Pancreas (tissue), 10 donors: Measurements from ENCODE around the gene PDK2. TPM values are rescaled to one million over a fixed set of nuclear protein-coding genes. Genes with fewer than 3 reads are reported as not detected.

Experiments
- ATAC-seq, 4 donors: fragments of 200-7000 bp; cut with Tn5 transposase; one replicate each; pipeline versions ENCODE4 v1.8.0 to v1.9.1; 2020; ENCODE audit warnings: mild to moderate bottlenecking in 4 of 4, moderate library complexity in 4 of 4
- DNase-seq, 6 donors: peaks; one replicate each; pipeline ENCODE4 v3.0.0-alpha.2; 2020
- FAIRE-seq: peaks from 2 replicates; lab custom pipeline; 2012; peaks lifted over from hg19 to GRCh38; lab: Jason Lieb, UNC
- H3K27ac ChIP-seq, 4 donors: fragments of 200-600 bp; sonication (generic); 1 replicate in 3 of 4; 2 replicates in 1 of 4; pipeline versions ENCODE4 v1.5.0 to v1.8.0; 2020
- H3K27me3 ChIP-seq, 4 donors: fragments of 200-600 bp; one replicate each; pipeline ENCODE4 v1.8.0; 2021
- H3K36me3 ChIP-seq, 3 donors: fragments of 200-600 bp; sonication (generic) in 1 of 3; one replicate each; pipeline versions ENCODE4 v1.5.0 to v1.8.0; 2020 to 2021
- H3K4me1 ChIP-seq, 3 donors: fragments of 200-600 bp; one replicate each; pipeline ENCODE4 v1.8.0; 2021
- H3K4me3 ChIP-seq, 4 donors: fragments of 200-600 bp; sonication (generic) in 2 of 4; one replicate each; pipeline versions ENCODE4 v1.5.0 to v1.8.0; 2020 to 2021
- H3K9me3 ChIP-seq, 4 donors: fragments of 200-600 bp; one replicate each; pipeline ENCODE4 v1.8.0; 2021
- WGBS, 2 donors: extraction: QIAGEN DNeasy Blood & Tissue Kit; methylation state at CpG; one replicate each; pipeline ENCODE4 v1.1.7; 2013; 5-methylcytosine and 5-hydroxymethylcytosine counted together
- intact Hi-C, 3 donors: fragments of 100-400 bp; cut with DNase I; formaldehyde crosslinking; loops; one replicate each; pipeline versions ENCODE4 v1.11.1 to v1.14.2; 2022
- polyA plus RNA-seq, 2 donors: library from polyadenylated mRNA; stranded (reverse); fragments of 200-250 nt; gene quantifications; one replicate each; pipeline ENCODE4 v1.2.3, GENCODE V29; 2013
- total RNA-seq, 6 donors: library from RNA; stranded (reverse); fragmentation: NEBNext Ultra II Directional in 4 of 6; extraction: Animal tissue kit (Norgen Biotek cat#: 25700) in 4 of 6; gene quantifications; one replicate each; pipeline versions ENCODE4 v1.2.1 to v1.2.4, GENCODE V29; 2021 to 2023
- TF ChIP-seq, protein P1 (sequence below), 4 donors: fragments of 200-600 bp; sonication (generic) in 3 of 4; IDR thresholded peaks; one replicate each; pipeline versions ENCODE4 v1.5.0 to v1.8.0; 2021; ENCODE audit warnings: antibody characterized with exemption in 4 of 4
- donor health status: healthy with polysubstance abuse.
- donor health status: DM: no; HTN: no; CAD: no; lungs with moderate emphysema.
- donor health status: DM: no; HTN: no; CAD: no.
- donor health status: control.
- donor health status: control.
- donor health status: Bipolar disorder and iron deficiency.
- donor health status: DM: yes; HTN: yes; CAD: no.
- donor health status: DM: no; HTN: no; CAD: no.
- donor health status: DM: no; HTN: no; CAD: no.
- donor health status: DM: yes; HTN: yes; CAD: no.

Gene PDK2
- total and polyA plus RNA-seq, 8 donors: 15.3 to 50.0 (median 29.1) TPM

DNA sequence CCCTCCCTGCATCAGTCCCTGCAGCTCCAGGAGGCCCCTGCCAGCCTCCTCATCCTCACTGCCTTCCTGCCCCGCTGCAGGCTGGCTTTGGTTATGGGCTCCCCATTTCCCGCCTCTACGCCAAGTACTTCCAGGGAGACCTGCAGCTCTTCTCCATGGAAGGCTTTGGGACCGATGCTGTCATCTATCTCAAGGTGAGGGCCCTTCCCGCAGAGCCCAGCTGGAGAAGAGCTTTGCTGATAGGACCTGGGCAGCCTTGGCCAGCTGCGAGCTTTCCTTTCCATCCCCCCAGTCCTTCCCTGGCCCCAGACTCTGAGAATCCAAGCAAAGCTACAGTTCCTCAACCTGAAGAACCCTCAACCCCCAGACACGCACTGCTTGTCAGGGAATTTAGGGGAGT, 14.1 kb downstream of the PDK2 start:
- no peaks in the 10 kb centered on the region for H3K9me3 ChIP-seq
- H3K4me1 ChIP-seq: peaks cover 5 to 21% (median 15%) of the 10 kb centered on the region in 3 donors
- FAIRE-seq (no peak), ATAC-seq (no peak), DNase-seq (peak in 1 of 6 donors; percentile 46)
- no peak overlapping the region for H3K4me3 ChIP-seq
- H3K27me3 ChIP-seq: no peaks in the 10 kb centered on the region
- no peak overlapping the region for H3K27ac ChIP-seq
- intact Hi-C loops: no loop called here
- WGBS, 2 donors: 69 to 79% methylated on average over 6 to 7 of the region's 7 CpGs
- peaks cover 0 to 24% (median 4%) of the 10 kb centered on the region in 3 donors for H3K36me3 ChIP-seq
- TF ChIP-seq, protein P1, sequence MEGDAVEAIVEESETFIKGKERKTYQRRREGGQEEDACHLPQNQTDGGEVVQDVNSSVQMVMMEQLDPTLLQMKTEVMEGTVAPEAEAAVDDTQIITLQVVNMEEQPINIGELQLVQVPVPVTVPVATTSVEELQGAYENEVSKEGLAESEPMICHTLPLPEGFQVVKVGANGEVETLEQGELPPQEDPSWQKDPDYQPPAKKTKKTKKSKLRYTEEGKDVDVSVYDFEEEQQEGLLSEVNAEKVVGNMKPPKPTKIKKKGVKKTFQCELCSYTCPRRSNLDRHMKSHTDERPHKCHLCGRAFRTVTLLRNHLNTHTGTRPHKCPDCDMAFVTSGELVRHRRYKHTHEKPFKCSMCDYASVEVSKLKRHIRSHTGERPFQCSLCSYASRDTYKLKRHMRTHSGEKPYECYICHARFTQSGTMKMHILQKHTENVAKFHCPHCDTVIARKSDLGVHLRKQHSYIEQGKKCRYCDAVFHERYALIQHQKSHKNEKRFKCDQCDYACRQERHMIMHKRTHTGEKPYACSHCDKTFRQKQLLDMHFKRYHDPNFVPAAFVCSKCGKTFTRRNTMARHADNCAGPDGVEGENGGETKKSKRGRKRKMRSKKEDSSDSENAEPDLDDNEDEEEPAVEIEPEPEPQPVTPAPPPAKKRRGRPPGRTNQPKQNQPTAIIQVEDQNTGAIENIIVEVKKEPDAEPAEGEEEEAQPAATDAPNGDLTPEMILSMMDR (IDR thresholded peaks at IDR 0.05): no peak

DNA sequence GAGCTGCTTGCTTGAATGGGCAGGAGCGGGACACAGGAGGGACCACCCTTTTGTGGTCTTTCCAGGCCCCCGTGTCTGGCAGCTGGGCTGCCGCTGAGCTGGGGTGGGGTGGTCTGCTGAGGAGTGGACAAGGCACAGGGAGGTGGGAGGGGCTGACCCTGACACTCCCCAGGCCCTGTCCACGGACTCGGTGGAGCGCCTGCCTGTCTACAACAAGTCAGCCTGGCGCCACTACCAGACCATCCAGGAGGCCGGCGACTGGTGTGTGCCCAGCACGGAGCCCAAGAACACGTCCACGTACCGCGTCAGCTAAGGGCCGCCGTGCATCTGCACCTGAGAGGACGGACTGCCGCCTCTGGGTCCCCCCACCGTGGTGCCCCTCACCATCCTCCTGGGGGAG, 14.6 kb downstream of the PDK2 start:
- Histone ChIP-seq H3K27me3 (no peaks in the 10 kb centered on the region), H3K4me3 (no peak overlapping the region), H3K36me3 (peaks cover 0 to 24% (median 4%) of the 10 kb centered on the region in 3 donors), H3K4me1 (peaks cover 5 to 21% (median 15%) of the 10 kb centered on the region in 3 donors), H3K9me3 (no peaks in the 10 kb centered on the region), H3K27ac (no peak overlapping the region)
- intact Hi-C loops: no loop called here
- ATAC-seq (no peak), DNase-seq (peak in 3 of 6 donors; percentile 47 to 77 (median 57)), FAIRE-seq (no peak)
- 87 to 89% methylated on average over 18 to 19 of the region's 19 CpGs for WGBS, 2 donors
- TF ChIP-seq, protein P1 (IDR thresholded peaks at IDR 0.05): no peak

DNA sequence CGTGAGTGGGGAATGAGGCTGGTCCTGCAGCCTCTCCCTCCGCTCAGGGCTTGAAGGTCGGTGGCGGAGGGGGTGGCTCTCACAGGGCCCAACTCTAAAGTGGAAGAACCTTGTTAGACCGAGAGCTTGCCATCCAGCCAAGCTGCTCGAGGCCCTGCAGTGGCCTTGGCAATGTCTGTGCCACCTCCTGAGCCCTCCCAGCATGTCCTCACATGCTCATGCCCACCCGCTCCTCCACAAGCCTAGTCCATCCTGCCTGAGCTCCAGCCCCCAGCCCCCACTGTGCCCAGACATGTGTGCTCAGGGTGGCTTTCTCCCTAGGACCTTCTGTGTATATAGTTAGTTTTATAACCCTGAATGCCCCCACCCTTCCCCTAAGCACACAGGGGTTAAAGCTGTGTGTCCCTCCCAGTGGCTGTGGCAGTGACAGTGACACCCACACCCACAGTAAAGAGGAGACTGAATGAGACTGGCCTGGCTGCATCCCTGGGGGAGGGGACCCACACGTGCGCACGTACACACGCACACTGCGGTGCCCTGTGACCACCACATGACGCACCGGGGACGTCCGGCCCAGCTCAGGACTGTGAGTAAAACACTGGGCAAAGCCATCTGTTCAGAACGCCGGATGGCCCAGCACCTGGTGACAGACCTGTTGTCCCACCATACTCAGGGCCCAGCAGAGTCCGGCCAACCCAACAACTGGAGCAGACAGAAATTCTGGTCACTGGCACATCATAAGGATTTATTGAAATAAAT, 15.6 kb downstream of the PDK2 start:
- H3K27me3 ChIP-seq: no peaks in the 10 kb centered on the region
- H3K4me1 ChIP-seq: peaks cover 5 to 21% (median 15%) of the 10 kb centered on the region in 3 donors
- WGBS, 2 donors: 52 to 62% methylated on average over 19 of the region's 19 CpGs
- DNase-seq: peak in 5 of 6 donors; percentile 67 to 84 (median 80)
- FAIRE-seq: no peak
- intact Hi-C loops: no loop called here
- H3K4me3 ChIP-seq: no peak overlapping the region
- no peaks in the 10 kb centered on the region for H3K9me3 ChIP-seq
- H3K27ac ChIP-seq: peak overlapping the region; percentile 31 to 52 (median 38)
- peak; percentile 55 to 62 (median 60) for ATAC-seq
- TF ChIP-seq, protein P1 (IDR thresholded peaks at IDR 0.05): no peak
- H3K36me3 ChIP-seq: peaks cover 0 to 24% (median 4%) of the 10 kb centered on the region in 3 donors

DNA sequence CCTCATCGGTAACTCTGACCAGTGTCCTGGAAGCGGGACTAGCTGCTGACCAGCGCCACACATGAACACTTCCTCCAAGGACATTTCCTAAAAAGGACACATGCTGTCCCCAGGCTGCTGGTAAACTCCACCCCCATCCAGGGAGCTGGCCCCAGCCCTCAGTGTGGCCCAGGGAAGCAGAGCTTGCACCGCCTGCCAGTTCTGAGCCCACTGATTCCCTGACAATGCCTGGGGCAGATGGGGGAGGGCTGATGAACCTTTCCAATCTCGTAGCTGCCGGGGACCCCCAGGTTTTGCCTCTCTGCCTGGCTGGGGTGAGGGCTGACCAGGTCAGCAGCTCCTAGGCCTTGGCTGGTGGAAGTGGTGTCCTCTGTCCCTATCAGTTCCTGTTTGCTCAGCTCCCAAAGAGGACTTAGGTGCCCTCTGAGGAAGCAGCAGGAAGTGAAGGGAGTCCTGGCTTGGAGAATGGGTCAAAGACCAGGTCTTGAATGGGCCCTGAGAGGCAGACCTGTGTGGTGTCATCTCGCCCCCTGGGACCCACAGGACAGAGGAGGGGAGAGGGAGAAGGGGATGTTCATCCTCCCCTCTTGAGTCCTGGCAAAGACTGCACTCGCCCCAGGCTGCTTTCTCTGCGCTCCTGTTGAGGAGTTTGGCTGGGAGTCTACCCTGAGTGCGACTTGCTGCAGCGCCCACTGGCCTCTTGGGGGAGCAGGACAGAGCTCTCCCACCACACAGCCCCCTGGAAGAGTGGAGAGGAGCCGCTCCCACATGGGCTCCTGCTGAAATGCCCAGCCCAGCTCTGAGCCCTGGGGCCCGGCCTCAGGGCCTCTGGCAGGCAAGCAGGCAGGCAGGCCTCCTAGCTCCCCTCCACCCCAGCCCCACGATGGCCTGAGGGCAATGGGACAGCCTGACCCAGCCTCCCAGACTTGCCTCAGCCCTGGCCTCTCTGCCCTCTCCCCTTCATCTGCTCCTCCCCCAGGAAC, 16.8 kb downstream of the PDK2 start:
- Histone ChIP-seq H3K4me3 (no peak overlapping the region), H3K9me3 (no peaks in the 10 kb centered on the region), H3K4me1 (peaks cover 5 to 21% (median 19%) of the 10 kb centered on the region in 3 donors), H3K27me3 (no peaks in the 10 kb centered on the region), H3K36me3 (peaks cover 0 to 16% (median 4%) of the 10 kb centered on the region in 3 donors), H3K27ac (peak overlapping the region in 3 of 4 donors; percentile 39 to 52 (median 44))
- intact Hi-C loops: no loop called here
- WGBS, 2 donors: 56 to 62% methylated on average over 13 to 14 of the region's 14 CpGs
- TF ChIP-seq, protein P1 (IDR thresholded peaks at IDR 0.05): no peak
- ATAC-seq (peak; percentile 55 to 84 (median 62)), DNase-seq (peak; percentile 58 to 71 (median 69)), FAIRE-seq (no peak)
